ENCODE data around the gene SCARB2. TPM values are rescaled to one million over a fixed set of nuclear protein-coding genes. Genes with fewer than 3 reads are reported as not detected.

Gene SCARB2
- total and polyA plus RNA-seq, 2 experiments from 2014 or later: 17.7 to 41.0 TPM

DNA sequence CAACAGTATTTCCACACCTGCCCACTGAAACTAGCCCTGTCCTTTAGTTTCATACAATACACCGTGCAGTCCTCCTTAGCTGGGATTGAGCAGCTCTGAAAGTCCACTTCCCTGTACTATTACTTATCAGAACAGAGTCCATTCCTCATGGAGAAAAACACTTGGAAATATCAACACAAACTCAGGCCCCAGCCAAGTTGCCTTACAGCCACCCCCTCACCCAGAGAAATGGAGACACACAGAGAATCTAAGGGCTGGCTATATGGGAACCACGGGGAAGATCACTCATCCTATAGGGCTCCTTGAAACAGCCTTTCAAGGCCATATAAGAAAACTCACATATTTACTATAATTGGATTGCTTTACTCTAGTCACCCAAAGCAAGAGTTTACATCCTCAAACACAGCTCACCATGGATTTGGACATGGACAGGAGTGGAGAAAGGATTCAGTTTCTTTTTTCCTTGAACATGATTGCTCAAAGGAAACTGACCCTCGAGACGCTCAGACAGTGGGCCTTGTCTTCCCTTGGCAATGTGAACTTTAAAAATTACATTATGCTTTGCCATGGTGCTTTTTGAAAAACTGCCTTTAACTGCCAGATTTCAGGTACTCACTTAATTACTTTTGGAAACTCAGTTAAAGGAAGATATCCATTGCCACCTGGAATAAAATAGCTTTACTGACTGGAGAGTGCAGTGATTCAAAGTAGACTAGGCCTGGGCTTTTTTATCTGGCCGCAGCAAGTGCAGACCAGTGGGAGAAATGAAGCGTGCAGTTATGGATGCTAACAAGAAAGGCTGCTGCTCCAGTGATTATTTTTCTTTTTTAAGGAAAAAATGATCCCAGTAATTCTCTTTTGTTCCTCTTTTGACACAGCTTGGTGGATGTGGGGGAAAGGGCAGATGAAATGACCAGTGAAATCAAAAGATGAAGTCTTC, 1.6 kb downstream of the SCARB2 start (continued):
- TF ChIP-seq, protein P1, sequence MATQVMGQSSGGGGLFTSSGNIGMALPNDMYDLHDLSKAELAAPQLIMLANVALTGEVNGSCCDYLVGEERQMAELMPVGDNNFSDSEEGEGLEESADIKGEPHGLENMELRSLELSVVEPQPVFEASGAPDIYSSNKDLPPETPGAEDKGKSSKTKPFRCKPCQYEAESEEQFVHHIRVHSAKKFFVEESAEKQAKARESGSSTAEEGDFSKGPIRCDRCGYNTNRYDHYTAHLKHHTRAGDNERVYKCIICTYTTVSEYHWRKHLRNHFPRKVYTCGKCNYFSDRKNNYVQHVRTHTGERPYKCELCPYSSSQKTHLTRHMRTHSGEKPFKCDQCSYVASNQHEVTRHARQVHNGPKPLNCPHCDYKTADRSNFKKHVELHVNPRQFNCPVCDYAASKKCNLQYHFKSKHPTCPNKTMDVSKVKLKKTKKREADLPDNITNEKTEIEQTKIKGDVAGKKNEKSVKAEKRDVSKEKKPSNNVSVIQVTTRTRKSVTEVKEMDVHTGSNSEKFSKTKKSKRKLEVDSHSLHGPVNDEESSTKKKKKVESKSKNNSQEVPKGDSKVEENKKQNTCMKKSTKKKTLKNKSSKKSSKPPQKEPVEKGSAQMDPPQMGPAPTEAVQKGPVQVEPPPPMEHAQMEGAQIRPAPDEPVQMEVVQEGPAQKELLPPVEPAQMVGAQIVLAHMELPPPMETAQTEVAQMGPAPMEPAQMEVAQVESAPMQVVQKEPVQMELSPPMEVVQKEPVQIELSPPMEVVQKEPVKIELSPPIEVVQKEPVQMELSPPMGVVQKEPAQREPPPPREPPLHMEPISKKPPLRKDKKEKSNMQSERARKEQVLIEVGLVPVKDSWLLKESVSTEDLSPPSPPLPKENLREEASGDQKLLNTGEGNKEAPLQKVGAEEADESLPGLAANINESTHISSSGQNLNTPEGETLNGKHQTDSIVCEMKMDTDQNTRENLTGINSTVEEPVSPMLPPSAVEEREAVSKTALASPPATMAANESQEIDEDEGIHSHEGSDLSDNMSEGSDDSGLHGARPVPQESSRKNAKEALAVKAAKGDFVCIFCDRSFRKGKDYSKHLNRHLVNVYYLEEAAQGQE (IDR thresholded peaks at IDR 0.05; ENCODE audit: unreplicated experiment): no peak
- TF ChIP-seq ETS1 (IDR thresholded peaks at IDR 0.05): no peak
- no peak for TF ChIP-seq ZNF331 (CRISPR knock-in tag; IDR thresholded peaks at IDR 0.05; ENCODE audit: low read depth)
- no peak for TF ChIP-seq NANOG (IDR thresholded peaks at IDR 0.05; ENCODE audit: borderline replicate concordance)
- no peak for TF ChIP-seq POLR2AphosphoS5 (IDR thresholded peaks at IDR 0.05; ENCODE audit: low read depth)
- TF ChIP-seq, protein P2, sequence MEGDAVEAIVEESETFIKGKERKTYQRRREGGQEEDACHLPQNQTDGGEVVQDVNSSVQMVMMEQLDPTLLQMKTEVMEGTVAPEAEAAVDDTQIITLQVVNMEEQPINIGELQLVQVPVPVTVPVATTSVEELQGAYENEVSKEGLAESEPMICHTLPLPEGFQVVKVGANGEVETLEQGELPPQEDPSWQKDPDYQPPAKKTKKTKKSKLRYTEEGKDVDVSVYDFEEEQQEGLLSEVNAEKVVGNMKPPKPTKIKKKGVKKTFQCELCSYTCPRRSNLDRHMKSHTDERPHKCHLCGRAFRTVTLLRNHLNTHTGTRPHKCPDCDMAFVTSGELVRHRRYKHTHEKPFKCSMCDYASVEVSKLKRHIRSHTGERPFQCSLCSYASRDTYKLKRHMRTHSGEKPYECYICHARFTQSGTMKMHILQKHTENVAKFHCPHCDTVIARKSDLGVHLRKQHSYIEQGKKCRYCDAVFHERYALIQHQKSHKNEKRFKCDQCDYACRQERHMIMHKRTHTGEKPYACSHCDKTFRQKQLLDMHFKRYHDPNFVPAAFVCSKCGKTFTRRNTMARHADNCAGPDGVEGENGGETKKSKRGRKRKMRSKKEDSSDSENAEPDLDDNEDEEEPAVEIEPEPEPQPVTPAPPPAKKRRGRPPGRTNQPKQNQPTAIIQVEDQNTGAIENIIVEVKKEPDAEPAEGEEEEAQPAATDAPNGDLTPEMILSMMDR (conservative IDR thresholded peaks at IDR 0.05; ENCODE audit: low read depth in 2 of 2): no peak
- no peak for TF ChIP-seq JUNB (IDR thresholded peaks at IDR 0.05; ENCODE audit: unreplicated experiment)
- TF ChIP-seq CREB1 (CRISPR knock-in tag; IDR thresholded peaks at IDR 0.05; ENCODE audit: low read depth): no peak

DNA sequence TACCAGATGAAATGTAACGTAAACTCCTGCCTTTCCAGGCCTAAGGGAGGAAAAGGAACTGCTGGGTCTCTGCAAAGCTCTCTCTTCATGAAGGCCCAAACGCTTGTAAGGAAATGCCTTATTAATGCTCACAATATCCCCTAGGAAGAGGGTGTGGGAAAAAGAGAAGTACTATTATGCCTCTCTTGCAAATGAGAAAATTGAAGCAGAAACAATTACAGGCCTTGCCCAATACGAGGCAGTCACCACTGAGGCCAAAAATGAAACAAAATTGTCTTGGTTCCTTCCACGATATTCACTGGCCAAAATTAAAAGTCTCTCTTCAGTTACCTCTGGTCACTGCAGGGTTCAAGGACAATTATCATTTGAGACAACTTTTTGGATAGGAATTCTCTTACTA, 3.2 kb downstream of the SCARB2 start:
- Histone ChIP-seq H3K79me2 (replicated peaks; ENCODE audit: insufficient read depth) (peaks cover 51% of the 10 kb centered on the region), H3K27me3 (ENCODE audit: insufficient read depth) (no peaks in the 10 kb centered on the region), H3K9me2 (ENCODE audit: insufficient read depth) (no peaks in the 10 kb centered on the region), H3K4me1 (ENCODE audit: insufficient read depth) (peaks cover 27% of the 10 kb centered on the region), H3K27ac (ENCODE audit: low read depth) (no peak overlapping the region), H3K36me3 (ENCODE audit: insufficient read depth) (no peaks in the 10 kb centered on the region), H2AFZ (no peak overlapping the region), H3K4me2 (no peak overlapping the region), H3K4me3 (no peak overlapping the region), H4K20me1 (replicated peaks; ENCODE audit: insufficient read depth) (peaks cover 11% of the 10 kb centered on the region; the same call in 1 of the 2 replicates), H3F3A (replicated peaks; ENCODE audit: low read depth) (peaks cover 21% of the 10 kb centered on the region)
- peaks cover 4% of the 10 kb centered on the region for H3K27me3 Mint-ChIP-seq (ENCODE audit: insufficient read depth, low read depth, poor library complexity)
- no peak overlapping the region for H3K27ac Mint-ChIP-seq
- H3K9me3 Mint-ChIP-seq: no peaks in the 10 kb centered on the region
- no peak for DNase-seq (ENCODE audit: low spot score)
- H3K4me1 Mint-ChIP-seq: peaks cover 34% of the 10 kb centered on the region
- H3K36me3 Mint-ChIP-seq (ENCODE audit: low read depth): no peaks in the 10 kb centered on the region
- ATAC-seq: no peak
- no peak overlapping the region for H3K4me3 Mint-ChIP-seq
- no peak for TF ChIP-seq JUNB (IDR thresholded peaks at IDR 0.05; ENCODE audit: unreplicated experiment)
- no peak for TF ChIP-seq ZNF331 (CRISPR knock-in tag; IDR thresholded peaks at IDR 0.05; ENCODE audit: low read depth)
- no peak for TF ChIP-seq POLR2AphosphoS5 (IDR thresholded peaks at IDR 0.05; ENCODE audit: low read depth)
- no peak for TF ChIP-seq NANOG (IDR thresholded peaks at IDR 0.05; ENCODE audit: borderline replicate concordance)
- TF ChIP-seq EZH2 (IDR thresholded peaks at IDR 0.05; ENCODE audit: low read depth, unreplicated experiment): no peak
- TF ChIP-seq, protein P1 (IDR thresholded peaks at IDR 0.05; ENCODE audit: unreplicated experiment): no peak
- TF ChIP-seq, protein P2 (conservative IDR thresholded peaks at IDR 0.05; ENCODE audit: low read depth in 2 of 2): no peak
- TF ChIP-seq ETS1 (IDR thresholded peaks at IDR 0.05): no peak
- TF ChIP-seq CREB1 (CRISPR knock-in tag; IDR thresholded peaks at IDR 0.05; ENCODE audit: low read depth): no peak
- no peak for TF ChIP-seq STAT1 (IDR thresholded peaks at IDR 0.05; ENCODE audit: unreplicated experiment)
